HG03025 (cell line): ENCODE measurements around the gene EDC3.
"Not testable (repeated sequence)": the region's sequence is repeated elsewhere in the genome, so short reads cannot be mapped to it uniquely, and the experiment has no call there.

Experiments
- ATAC-seq: cut with Tn5 transposase; IDR thresholded peaks from one replicate; pipeline ENCODE4 v1.9.1; 2021; ENCODE audit warnings: mild to moderate bottlenecking, moderate library complexity; ENCODE audit not compliant: unreplicated experiment, low FRiP score

EDC3 gene

GRCh38 chr15:74710319-74711094, 14.7 kb upstream of the EDC3 start:
- no peak for ATAC-seq

GRCh38 chr15:74709892-74710291, 14.1 kb upstream of the EDC3 start:
- no peak for ATAC-seq

- no peak for ATAC-seq
These were observed 13.2 kb upstream of the EDC3 start for GRCh38 chr15:74709011-74709410.

- ATAC-seq, result no peak
These were observed 984 bp upstream of the EDC3 start for GRCh38 chr15:74696808-74697207.

GRCh38 chr15:74696398-74696729, 540 bp upstream of the EDC3 start:
- ATAC-seq, result no peak

- no peak for ATAC-seq
These were observed 3.5 kb downstream of the EDC3 start for GRCh38 chr15:74692327-74692726.

GRCh38 chr15:74683758-74684157, 12.1 kb downstream of the EDC3 start:
- ATAC-seq, result no peak

GRCh38 chr15:74682954-74683353, 12.9 kb downstream of the EDC3 start:
- no peak for ATAC-seq

- no peak for ATAC-seq
These were observed 15.4 kb downstream of the EDC3 start for GRCh38 chr15:74680456-74680855.

- ATAC-seq, result no peak
These were observed 19.0 kb downstream of the EDC3 start for GRCh38 chr15:74676801-74677200.

GRCh38 chr15:74674161-74674560, 21.7 kb downstream of the EDC3 start:
- ATAC-seq, result no peak

- no peak for ATAC-seq
These were observed 26.2 kb downstream of the EDC3 start for GRCh38 chr15:74669627-74670026.

GRCh38 chr15:74667975-74668374, 27.8 kb downstream of the EDC3 start:
- ATAC-seq, result no peak

- ATAC-seq, result no peak
These were observed 31.2 kb downstream of the EDC3 start for GRCh38 chr15:74664670-74665069.

- ATAC-seq, result no peak
These were observed 31.7 kb downstream of the EDC3 start for GRCh38 chr15:74664028-74664616.

- ATAC-seq, result no peak
These were observed 32.4 kb downstream of the EDC3 start for GRCh38 chr15:74663303-74664027.

GRCh38 chr15:74662064-74662860, 33.6 kb downstream of the EDC3 start:
- no peak for ATAC-seq

- not testable (repeated sequence) for ATAC-seq
These were observed 34.5 kb downstream of the EDC3 start for GRCh38 chr15:74661280-74661679.

GRCh38 chr15:74657846-74658245, 38.0 kb downstream of the EDC3 start:
- no peak for ATAC-seq

GRCh38 chr15:74656935-74657535, 38.8 kb downstream of the EDC3 start:
- no peak for ATAC-seq

GRCh38 chr15:74655424-74655823, 40.4 kb downstream of the EDC3 start:
- ATAC-seq, result no peak
